GM19238 (cell line): ENCODE measurements around the gene PLK3.
A peak's percentile ranks its signal among the peaks of the same experiment; 100 is the strongest.
"Not testable (repeated sequence)": the region's sequence is repeated elsewhere in the genome, so short reads cannot be mapped to it uniquely, and the experiment has no call there.

Source experiments
- DNase-seq: peaks from one replicate; pipeline ENCODE4 v3.0.0; 2011; ENCODE audit warnings: low spot score; ENCODE audit not compliant: insufficient read length

The PLK3 gene

GRCh38 chr1:44786841-44787426 lies 13.2 kb upstream of the PLK3 start:
- DNase-seq, result no peak

- no peak for DNase-seq
These were observed 12.7 kb upstream of the PLK3 start for GRCh38 chr1:44787506-44787905.

GRCh38 chr1:44788120-44788860 lies 11.9 kb upstream of the PLK3 start, which contains the start of gene BEST4:
Gene BEST4 (minus strand): TSS chr1:44788170. CDS start chr1:44787705, 465 bp downstream.
- no peak for DNase-seq

- DNase-seq, result no peak
These were observed 9.0 kb upstream of the PLK3 start for GRCh38 chr1:44790968-44791801.

GRCh38 chr1:44792736-44793502 lies 7.3 kb upstream of the PLK3 start:
- no peak for DNase-seq

- DNase-seq, result not testable (repeated sequence)
These were observed 2.3 kb upstream of the PLK3 start for GRCh38 chr1:44797886-44798285.

- no peak for DNase-seq
These were observed 1.5 kb upstream of the PLK3 start for GRCh38 chr1:44798481-44799365.

GRCh38 chr1:44801491-44802305 lies 1.5 kb downstream of the PLK3 start:
- no peak for DNase-seq

GRCh38 chr1:44802306-44803061 lies 2.3 kb downstream of the PLK3 start:
- no peak for DNase-seq

- DNase-seq, result no peak
These were observed 2.8 kb downstream of the PLK3 start for GRCh38 chr1:44803062-44803311.

GRCh38 chr1:44803312-44804095 lies 3.3 kb downstream of the PLK3 start:
- DNase-seq, result no peak

- DNase-seq, result no peak
These were observed 5.3 kb downstream of the PLK3 start for GRCh38 chr1:44805311-44806024.

- no peak for DNase-seq
These were observed 6.0 kb downstream of the PLK3 start for GRCh38 chr1:44806025-44806703.

- no peak for DNase-seq
These were observed 6.7 kb downstream of the PLK3 start, which contains the start of gene DYNLT4 for GRCh38 chr1:44806704-44807363. Gene DYNLT4 (minus strand): TSS chr1:44807351. CDS start chr1:44806668, 683 bp downstream.

- DNase-seq, result peak; percentile 72
These were observed 7.3 kb downstream of the PLK3 start for GRCh38 chr1:44807364-44808062.
